Fibroblast of the aortic adventitia (primary cell): Measurements from ENCODE around the gene ZNF277. TPM values are rescaled to one million over a fixed set of nuclear protein-coding genes. Genes with fewer than 3 reads are reported as not detected.

Source experiments
- DNase-seq: peaks from one replicate; pipeline ENCODE4 v3.0.0-alpha.2; 2010; ENCODE audit warnings: low read depth
- H3K4me3 ChIP-seq: 2 replicates; pipeline ENCODE4 v1.5.1; 2011; ENCODE audit warnings: low read depth, mild to moderate bottlenecking, control low read depth, low read length, moderate library complexity
- CTCF ChIP-seq: IDR thresholded peaks from 2 replicates; pipeline ENCODE4 v1.5.1; 2011; ENCODE audit warnings: mild to moderate bottlenecking, low read length, control low read depth, inconsistent platforms; ENCODE audit not compliant: insufficient read depth
- total RNA-seq: library from RNA; depleted of rRNA; stranded (reverse); fragments of >200 nt; gene quantifications from 2 replicates; pipeline ENCODE4 v1.2.3, GENCODE V29; 2012; ENCODE audit warnings: low replicate concordance

ZNF277 gene
- total RNA-seq, 1 donor: 41.4 TPM

DNA sequence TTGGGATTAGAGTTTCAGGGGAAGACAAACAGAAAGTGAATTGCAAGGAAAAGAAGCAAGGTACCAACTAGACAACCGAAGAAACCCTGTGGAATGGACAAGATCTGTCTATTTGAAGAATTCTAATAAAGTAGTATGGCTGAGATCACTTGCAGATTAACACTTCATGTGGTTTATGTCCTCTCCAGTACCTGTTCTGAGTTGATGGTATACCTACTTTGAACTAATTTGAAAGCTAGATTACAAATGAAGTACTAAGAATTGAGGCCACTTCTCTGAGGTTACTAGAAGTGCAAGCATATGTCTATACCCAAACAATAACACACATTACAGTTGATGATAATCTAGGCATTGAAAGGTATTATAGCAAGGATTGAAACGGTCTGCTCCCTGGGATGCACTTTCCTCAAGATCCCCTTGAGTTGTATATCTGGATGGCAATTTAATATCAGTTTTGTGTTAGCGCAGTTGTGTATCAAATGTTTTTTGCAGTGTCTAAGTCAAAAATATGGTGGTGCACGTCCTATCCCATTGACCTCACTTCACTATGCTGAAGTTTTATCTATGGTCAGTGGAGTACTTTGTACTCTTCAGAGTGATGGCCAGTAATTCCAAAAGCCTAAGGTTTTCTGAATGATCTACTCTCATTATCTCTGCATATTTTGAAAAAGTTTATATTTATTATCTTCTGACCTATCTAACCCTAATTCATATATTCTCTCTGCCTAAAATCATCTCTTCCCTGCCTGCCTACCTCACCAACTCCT lies 25.9 kb downstream of the ZNF277 start:
- TF ChIP-seq CTCF: no peak
- DNase-seq: no peak
- no peak overlapping the region for H3K4me3 ChIP-seq

DNA sequence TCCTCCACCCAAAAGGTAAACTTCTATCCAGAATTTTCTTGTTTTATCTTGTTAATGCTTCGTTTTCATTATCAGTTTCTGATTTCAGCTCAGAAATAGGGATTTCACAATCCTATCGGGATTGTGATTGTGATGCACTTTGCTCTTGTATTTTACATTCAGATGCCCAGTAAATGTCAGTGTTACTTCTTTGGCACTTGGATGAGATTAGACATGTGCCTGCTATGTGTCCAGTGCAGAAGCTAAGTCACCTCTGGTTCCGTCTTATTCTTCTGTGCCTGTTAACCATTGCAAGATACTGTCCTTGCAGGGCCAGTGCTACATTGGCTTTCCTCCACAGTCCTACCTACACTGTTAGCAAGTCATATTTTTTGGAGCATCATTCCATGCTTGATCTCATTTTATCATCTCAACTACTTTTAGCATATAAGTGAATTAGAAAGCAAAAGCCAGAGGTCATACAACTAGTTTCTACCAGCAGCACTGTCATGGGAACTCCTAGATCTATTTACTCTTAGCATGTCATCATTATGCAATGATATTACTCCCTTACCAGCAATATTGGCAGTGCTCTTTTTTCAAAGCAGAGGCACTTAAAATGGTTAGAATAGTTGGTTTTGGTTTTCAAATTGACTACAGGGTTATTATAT lies 26.7 kb downstream of the ZNF277 start:
- peak; percentile 9 for DNase-seq

GRCh38 chr7:112234147-112234546 lies 27.7 kb downstream of the ZNF277 start:
- no peak for DNase-seq
- no peak for TF ChIP-seq CTCF
- H3K4me3 ChIP-seq: no peak overlapping the region

More for the DNA sequence above, 26.7 kb downstream of the ZNF277 start:
- no peak overlapping the region for H3K4me3 ChIP-seq
- no peak for TF ChIP-seq CTCF

- no peak for TF ChIP-seq CTCF
- DNase-seq: no peak
- no peak overlapping the region for H3K4me3 ChIP-seq
Observed at GRCh38 chr7:112236597-112236996, 30.1 kb downstream of the ZNF277 start.

- no peak overlapping the region for H3K4me3 ChIP-seq
- no peak for DNase-seq
- no peak for TF ChIP-seq CTCF
Observed at GRCh38 chr7:112238330-112238729, 31.8 kb downstream of the ZNF277 start.

- no peak overlapping the region for H3K4me3 ChIP-seq
- peak; percentile 14 for DNase-seq
- TF ChIP-seq CTCF: no peak
Observed at GRCh38 chr7:112238852-112239610, 32.5 kb downstream of the ZNF277 start.
